ENCODE data around the gene SOWAHC.

- TF ChIP-seq CTCF (IDR thresholded peaks at IDR 0.05) = no peak
- no peak for TF ChIP-seq ZFX (IDR thresholded peaks at IDR 0.05; ENCODE audit: borderline replicate concordance)
Measured at GRCh38 chr2:109623923-109624322, 9.8 kb downstream of the SOWAHC start.

All from 22Rv1 (cell line).